Germinal center (tissue), 1 donor: ENCODE data around the gene KRTAP12-3.
"Not testable (repeated sequence)": the region's sequence is repeated elsewhere in the genome, so short reads cannot be mapped to it uniquely, and the experiment has no call there.

ENCODE experiments used
- DNase-seq: peaks from one replicate; pipeline ENCODE4 v3.0.0; 2012; ENCODE audit warnings: mixed read lengths, low spot score

KRTAP12-3 gene

GRCh38 chr21:44685050-44685449 is 27.3 kb downstream of the KRTAP12-3 start:
- not testable (repeated sequence) for DNase-seq

GRCh38 chr21:44686000-44686781 is 28.5 kb downstream of the KRTAP12-3 start:
- DNase-seq: no peak

DNA sequence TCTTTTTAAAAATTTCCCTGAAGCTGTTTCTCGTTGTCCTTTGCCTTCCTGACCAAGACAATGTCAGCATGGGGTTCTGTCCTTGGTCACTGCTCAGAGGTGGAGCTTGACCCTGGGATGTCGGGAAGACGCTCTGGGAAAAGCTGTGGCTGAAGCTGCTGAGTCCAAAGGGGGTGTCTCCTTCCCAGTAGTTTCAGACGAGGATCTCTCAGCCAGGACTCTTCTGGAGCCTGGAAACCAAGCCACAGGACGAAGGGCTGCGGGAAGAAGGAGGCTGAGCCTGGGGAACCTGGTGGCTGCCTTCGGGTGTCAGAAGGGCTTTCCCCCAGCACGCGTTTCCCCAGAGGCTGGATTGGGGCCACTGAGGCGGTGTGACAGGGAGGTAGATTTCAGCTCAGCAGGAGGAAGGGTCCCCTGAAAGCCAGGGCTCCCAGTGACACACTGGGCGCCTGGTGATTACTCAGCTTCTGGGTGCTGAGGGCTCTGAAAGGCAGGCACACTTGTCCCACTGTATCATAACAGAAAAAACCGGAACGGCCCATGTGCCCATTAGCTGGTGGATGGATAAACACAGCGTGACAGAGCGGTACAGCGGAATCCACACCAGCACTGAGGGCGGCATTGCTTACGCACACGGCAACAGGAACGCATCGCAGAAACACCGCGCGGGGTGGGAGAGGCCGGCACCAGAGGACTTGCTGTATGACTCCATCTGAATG is 29.3 kb downstream of the KRTAP12-3 start:
- no peak for DNase-seq

DNA sequence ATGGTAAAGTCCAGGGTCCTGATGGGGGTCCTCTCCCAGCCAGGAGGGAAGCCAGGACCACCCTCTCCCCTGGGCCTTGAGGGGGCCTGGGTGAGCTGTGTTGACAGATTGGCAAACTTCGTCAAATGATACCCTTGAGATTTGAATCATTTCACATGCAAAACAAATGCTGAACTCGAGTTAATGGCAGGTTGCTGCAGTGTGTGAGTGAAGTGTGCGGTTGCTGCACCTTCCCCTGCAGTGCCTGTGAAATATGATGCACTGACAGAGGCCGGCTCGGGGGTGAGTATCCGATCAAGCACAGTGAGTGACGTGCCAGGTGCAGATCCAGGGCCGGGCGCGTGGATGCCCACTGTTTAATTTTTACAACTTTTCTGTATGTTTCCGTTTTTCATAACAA is 29.9 kb downstream of the KRTAP12-3 start:
- no peak for DNase-seq

DNA sequence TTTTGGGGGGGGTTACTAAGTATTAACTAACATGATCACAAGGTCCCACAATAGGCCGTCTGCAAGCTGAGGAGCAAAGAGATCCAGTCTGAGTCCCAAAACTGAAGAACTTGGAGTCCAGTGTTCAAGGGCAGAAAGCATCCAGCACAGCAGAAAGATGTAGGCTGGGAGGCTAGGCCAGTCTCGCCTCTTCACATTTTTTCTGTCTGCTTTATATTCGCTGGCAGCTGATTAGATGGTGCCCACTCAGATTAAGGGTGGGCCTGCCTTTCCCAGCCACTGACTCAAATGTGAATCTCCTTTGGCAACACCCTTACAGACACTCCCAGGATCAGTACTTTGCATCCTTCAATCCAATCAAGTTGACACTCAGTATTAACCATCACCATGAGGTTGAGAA is 32.0 kb downstream of the KRTAP12-3 start:
- DNase-seq: not testable (repeated sequence)

- DNase-seq: no peak
Measured at GRCh38 chr21:44691686-44692085, 34.0 kb downstream of the KRTAP12-3 start.

DNA sequence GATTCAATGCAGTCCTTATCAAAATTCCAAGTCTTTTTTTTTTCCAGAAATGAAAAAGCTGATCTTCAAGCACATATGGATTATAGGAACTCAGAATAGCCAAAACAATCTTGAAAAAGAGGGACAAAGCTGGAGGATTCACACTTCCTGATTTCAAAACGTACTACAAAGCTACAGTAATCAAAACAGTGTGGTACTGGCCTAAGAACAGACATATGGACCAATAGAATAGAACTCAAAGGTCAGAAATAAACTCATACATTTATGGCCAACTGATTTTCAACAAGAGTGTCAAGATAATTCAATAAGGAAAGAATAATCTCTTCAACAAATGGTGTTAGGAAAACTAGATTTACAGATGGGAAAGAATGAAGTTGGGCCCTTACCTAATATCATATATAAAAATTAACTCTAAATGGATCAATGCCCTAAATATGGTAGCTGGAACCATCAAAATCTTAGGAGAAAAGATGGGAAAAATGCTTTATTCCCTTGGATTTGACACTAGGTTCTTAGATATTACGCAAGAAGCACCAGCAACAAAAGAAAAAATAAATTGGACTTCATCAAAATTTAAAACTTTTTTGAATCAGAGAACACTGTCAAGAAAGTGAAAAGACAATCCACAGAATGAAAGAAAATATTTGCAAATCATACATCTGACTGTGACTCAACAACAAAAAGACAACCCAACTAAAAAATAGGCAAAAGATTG is 35.2 kb downstream of the KRTAP12-3 start:
- no peak for DNase-seq

DNA sequence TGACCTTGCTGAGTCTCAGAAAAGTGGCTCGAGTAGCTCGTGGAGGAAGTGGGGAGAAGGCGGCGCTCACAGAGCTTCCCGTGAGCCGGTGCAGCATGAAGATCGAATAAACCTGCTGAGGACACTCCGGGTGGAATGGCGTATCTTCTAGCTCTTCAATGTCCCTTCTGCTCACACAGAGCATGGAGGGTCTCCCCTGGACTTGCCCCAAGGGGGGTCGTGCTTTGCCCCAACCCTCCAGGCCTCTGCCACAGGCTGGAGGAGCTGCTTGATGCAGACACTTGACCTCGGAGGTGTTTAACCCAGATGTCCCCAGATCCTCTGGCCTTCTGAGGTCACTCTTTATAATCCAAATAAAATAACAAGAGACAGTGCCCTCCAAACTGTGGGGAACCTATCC is 37.0 kb downstream of the KRTAP12-3 start:
- DNase-seq: no peak

- no peak for DNase-seq
Measured at GRCh38 chr21:44695184-44695583, 37.5 kb downstream of the KRTAP12-3 start.

- no peak for DNase-seq
Measured at GRCh38 chr21:44695641-44696040, 37.9 kb downstream of the KRTAP12-3 start.

GRCh38 chr21:44696572-44696971 is 38.8 kb downstream of the KRTAP12-3 start:
- no peak for DNase-seq

- not testable (repeated sequence) for DNase-seq
Measured at GRCh38 chr21:44697172-44697810, 39.6 kb downstream of the KRTAP12-3 start, which contains the start of gene KRTAP10-12. TSS of gene KRTAP10-12 (plus strand) at chr21:44697172. CDS start at chr21:44697202, 30 bp downstream.

- no peak for DNase-seq
Measured at GRCh38 chr21:44697811-44698734, 40.3 kb downstream of the KRTAP12-3 start.

- DNase-seq: no peak
Measured at GRCh38 chr21:44699502-44700001, 41.8 kb downstream of the KRTAP12-3 start.

DNA sequence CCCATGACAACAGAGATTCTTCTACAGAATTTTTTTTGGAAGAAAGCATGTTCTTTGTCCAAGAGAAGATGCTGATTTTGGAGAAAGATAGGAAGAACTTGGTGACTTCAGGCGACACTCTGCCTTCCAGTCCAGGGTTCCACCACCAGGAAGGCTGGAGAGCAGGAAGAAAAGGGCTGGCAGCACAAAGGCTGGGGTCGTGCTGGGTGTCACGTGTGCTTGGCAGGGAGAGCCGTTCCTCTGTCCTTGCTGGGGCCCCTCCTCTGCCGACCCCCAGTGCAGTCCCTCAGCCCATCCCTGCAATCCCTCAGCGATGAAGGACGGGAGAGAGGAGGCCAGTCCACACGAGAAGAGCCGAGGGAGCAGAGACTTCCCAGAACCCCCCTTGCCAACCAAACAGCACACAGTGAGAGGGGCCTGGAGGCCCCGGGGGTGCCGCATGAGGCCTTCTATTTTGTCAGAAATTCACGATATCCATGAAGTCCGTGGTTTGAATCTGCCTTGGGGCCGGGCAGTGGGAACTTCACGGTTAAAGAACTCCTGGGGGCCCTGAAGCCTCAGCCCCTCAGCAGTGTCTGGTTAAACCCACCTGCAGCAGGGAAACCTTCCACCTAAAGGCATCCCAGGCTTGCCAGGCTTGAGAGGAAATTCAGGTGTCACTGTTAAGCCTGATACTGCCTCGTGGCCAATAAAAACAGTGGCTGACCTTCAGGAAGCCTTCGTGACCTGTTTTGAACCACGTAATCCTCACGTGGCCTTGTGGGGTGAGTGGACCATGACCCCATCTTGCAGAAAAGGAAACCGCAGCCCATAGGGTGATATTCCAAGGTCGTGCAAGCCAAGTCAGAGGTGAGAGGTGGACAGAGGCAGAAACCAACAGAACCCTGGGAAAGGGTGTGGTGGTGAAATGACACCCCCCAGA is 42.6 kb downstream of the KRTAP12-3 start:
- DNase-seq: no peak

GRCh38 chr21:44701023-44701400 is 43.3 kb downstream of the KRTAP12-3 start:
- DNase-seq: no peak

- no peak for DNase-seq
Measured at GRCh38 chr21:44701541-44701940, 43.8 kb downstream of the KRTAP12-3 start.

DNA sequence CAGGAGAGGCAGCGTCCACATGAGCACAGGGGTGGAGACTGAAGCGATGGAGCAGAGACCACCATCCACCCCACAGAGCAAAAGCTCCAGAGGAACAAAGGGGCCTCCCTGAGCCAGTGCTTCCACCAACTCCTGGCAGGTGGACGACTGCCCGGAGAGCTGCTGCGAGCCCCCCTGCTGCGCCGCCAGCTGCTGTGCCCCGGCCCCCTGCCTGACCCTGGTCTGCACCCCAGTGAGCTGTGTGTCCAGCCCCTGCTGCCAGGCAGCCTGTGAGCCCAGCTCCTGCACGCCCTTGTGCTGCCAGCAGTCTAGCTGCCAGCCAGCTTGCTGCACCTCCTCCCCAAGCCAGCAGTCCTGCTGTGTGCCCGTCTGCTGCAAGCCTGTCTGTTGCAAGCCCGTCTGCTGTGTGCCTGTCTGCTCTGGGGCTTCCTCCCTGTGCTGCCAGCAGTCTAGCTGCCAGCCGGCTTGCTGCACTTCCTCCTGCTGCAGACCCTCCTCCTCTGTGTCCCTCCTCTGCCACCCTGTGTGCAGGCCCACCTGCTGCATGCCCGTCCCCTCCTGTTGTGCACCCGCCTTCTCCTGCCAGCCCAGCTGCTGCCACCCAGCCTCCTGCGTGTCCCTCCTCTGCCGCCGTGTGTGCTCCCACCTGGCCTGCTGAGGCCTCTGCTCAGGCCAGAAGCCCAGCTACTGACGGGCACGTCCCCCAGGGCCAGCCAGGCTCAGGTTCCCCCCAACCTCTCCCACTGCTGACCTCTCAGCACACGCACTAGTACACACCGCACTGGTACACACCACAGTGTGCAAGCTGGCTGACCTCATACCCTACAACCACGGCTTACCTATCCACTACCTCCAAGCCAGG is 44.6 kb downstream of the KRTAP12-3 start:
- no peak for DNase-seq
